H1 (cell line): ENCODE data around the gene GCH1. TPM values are rescaled to one million over a fixed set of nuclear protein-coding genes. Genes with fewer than 3 reads are reported as not detected.

Source experiments
- CHD2 ChIP-seq: IDR thresholded peaks from 2 replicates; pipeline ENCODE4 v1.6.1; 2012; ENCODE audit warnings: low read length, improper control_type of control experiment
- CTBP2 ChIP-seq: IDR thresholded peaks from 2 replicates; pipeline ENCODE4 v1.7.0; 2011; ENCODE audit warnings: borderline replicate concordance, mild to moderate bottlenecking, moderate library complexity, mixed read lengths, low read length; ENCODE audit not compliant: insufficient read depth, insufficient read length
- KDM4A ChIP-seq: IDR thresholded peaks from one replicate; pipeline ENCODE4 v1.7.1; 2012; ENCODE audit warnings: low read depth, mild to moderate bottlenecking, moderate library complexity, low read length, inconsistent platforms; ENCODE audit not compliant: severe bottlenecking
- POU5F1 ChIP-seq: IDR thresholded peaks from 2 replicates; pipeline ENCODE4 v1.6.1; 2011; ENCODE audit warnings: low read depth, mild to moderate bottlenecking, low read length, moderate library complexity
- polyA plus RNA-seq, 7 experiments: library from polyadenylated mRNA; depleted of rRNA in 3 of 7; stranded (reverse) in 5 of 7; unstranded in 2 of 7; fragments of >200 nt in 5 of 7; fragments of 200-250 nt in 2 of 7; gene quantifications; 1 replicate in 5 of 7; 2 replicates in 1 of 7; 4 replicates in 1 of 7; pipeline versions ENCODE4 v1.2.1 to v1.2.3, GENCODE V29; 2011 to 2013; ENCODE audit warnings: missing spikeins in 2 of 7, mixed read lengths in 2 of 7
- total RNA-seq: library from RNA; stranded (reverse); fragmentation: NEBNext Ultra II Directional; extraction: Animal tissue kit (Norgen Biotek cat#: 25700); gene quantifications from 2 replicates; pipeline ENCODE4 v1.2.1, GENCODE V29; 2021

Gene GCH1
- total and polyA plus RNA-seq, 2 of the 8 experiments (the other 6 are each of a cell fraction or from before 2014, with no cell fraction given): 7.3 to 7.9 TPM

DNA sequence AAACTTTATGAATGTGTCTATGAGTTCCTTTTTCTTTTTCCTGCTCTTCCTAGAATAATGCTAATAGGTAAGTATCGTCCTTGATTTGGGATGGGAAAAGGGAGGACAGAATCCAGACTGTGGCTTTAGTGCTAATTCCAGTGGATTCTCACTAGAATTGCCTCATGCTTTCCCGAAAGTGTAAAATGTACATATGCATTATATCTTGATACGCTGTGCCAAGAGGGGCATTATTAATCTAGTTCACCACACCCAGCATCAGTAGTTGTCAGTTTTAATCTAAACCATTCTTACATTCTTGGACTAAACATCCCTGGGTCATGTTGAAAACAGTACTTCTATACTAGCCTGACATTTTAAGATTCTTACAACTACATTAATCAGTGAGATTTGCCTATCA lies 49.3 kb downstream of the GCH1 start (continued):
- TF ChIP-seq POU5F1: no peak
- TF ChIP-seq KDM4A: no peak
- TF ChIP-seq CTBP2: no peak
- TF ChIP-seq CHD2: no peak
